HEK293 (cell line): Measurements from ENCODE around the gene GNG12.

Experiments used
- KLF10 ChIP-seq: fragments of 450-650 bp; IDR thresholded peaks from 2 replicates; pipeline ENCODE4 v1.5.1; 2018; ENCODE audit warnings: missing biosample characterization, mild to moderate bottlenecking, missing genetic modification characterization
- TCF7L2 ChIP-seq: IDR thresholded peaks from 2 replicates; pipeline ENCODE4 v1.6.1; 2011; ENCODE audit warnings: low read depth, mild to moderate bottlenecking, inconsistent platforms, low read length, moderate library complexity, borderline replicate concordance
- ZBTB7A ChIP-seq: fragments of 450-650 bp; formaldehyde crosslinking; IDR thresholded peaks from 2 replicates; pipeline ENCODE4 v1.5.1; 2016; ENCODE audit warnings: low read depth, missing biosample characterization, missing genetic modification characterization
- ZNF292 ChIP-seq: fragments of 450-650 bp; formaldehyde crosslinking; IDR thresholded peaks from 2 replicates; pipeline ENCODE4 v1.5.1; 2016; ENCODE audit warnings: low read depth, missing biosample characterization, missing genetic modification characterization, borderline replicate concordance
- ZNF426 ChIP-seq: fragments of 450-650 bp; formaldehyde crosslinking; IDR thresholded peaks from 2 replicates; pipeline ENCODE4 v1.5.1; 2017; ENCODE audit warnings: missing biosample characterization, missing genetic modification characterization, mild to moderate bottlenecking, inconsistent platforms, moderate library complexity
- ZNF701 ChIP-seq: fragments of 450-650 bp; formaldehyde crosslinking; IDR thresholded peaks from 2 replicates; pipeline ENCODE4 v1.5.1; 2016; ENCODE audit warnings: missing biosample characterization, missing genetic modification characterization
- ZSCAN16 ChIP-seq: fragments of 450-650 bp; formaldehyde crosslinking; IDR thresholded peaks from 2 replicates; pipeline ENCODE4 v1.5.1; 2016; ENCODE audit warnings: missing biosample characterization, missing genetic modification characterization
- TF ChIP-seq, protein P1 (sequence below): fragments of 450-650 bp; formaldehyde crosslinking; IDR thresholded peaks from 2 replicates; pipeline ENCODE4 v1.5.1; 2017; ENCODE audit warnings: missing biosample characterization, missing genetic modification characterization
- TF ChIP-seq, protein P2 (sequence below): fragments of 450-650 bp; formaldehyde crosslinking; IDR thresholded peaks from 2 replicates; pipeline ENCODE4 v1.5.1; 2016; ENCODE audit warnings: missing biosample characterization, missing genetic modification characterization
- TF ChIP-seq, protein P3 (sequence below): fragments of 450-650 bp; formaldehyde crosslinking; IDR thresholded peaks from 2 replicates; pipeline ENCODE4 v1.5.1; 2016; ENCODE audit warnings: missing biosample characterization, missing genetic modification characterization

DNA sequence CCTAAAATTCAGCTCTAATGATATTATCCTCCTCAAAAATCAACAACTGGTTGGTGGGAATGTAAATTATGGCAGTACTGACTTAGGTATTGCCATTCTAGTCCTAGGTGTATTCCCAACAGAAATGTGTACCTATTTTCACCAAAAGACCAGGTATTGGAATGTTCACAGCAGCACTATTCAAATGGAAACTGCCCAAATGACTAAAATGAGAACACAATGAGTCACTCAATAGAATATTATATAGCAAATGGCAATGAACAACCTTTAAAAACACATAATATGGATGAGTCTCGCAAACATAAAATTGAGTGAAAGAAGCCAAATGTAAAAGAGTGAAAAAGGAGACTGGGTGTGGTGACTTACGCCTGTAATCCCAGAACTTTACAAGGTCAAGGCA is 103.4 kb downstream of the GNG12 start:
- TF ChIP-seq, protein P1, sequence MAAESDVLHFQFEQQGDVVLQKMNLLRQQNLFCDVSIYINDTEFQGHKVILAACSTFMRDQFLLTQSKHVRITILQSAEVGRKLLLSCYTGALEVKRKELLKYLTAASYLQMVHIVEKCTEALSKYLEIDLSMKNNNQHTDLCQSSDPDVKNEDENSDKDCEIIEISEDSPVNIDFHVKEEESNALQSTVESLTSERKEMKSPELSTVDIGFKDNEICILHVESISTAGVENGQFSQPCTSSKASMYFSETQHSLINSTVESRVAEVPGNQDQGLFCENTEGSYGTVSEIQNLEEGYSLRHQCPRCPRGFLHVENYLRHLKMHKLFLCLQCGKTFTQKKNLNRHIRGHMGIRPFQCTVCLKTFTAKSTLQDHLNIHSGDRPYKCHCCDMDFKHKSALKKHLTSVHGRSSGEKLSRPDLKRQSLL (tag by site-specific recombination) = no peak
- TF ChIP-seq, protein P2, sequence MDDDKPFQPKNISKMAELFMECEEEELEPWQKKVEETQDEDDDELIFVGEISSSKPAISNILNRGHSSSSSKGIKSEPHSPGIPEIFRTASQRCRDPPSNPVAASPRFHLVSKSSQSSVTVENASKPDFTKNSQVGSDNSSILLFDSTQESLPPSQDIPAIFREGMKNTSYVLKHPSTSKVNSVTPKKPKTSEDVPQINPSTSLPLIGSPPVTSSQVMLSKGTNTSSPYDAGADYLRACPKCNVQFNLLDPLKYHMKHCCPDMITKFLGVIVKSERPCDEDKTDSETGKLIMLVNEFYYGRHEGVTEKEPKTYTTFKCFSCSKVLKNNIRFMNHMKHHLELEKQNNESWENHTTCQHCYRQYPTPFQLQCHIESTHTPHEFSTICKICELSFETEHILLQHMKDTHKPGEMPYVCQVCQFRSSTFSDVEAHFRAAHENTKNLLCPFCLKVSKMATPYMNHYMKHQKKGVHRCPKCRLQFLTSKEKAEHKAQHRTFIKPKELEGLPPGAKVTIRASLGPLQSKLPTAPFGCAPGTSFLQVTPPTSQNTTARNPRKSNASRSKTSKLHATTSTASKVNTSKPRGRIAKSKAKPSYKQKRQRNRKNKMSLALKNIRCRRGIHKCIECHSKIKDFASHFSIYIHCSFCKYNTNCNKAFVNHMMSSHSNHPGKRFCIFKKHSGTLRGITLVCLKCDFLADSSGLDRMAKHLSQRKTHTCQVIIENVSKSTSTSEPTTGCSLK (tag by site-specific recombination) = no peak
- TF ChIP-seq TCF7L2 (no peak), ZNF426 (tag by site-specific recombination) (no peak), ZNF701 (no peak), ZBTB7A (tag by site-specific recombination) (no peak), ZNF292 (tag by site-specific recombination) (no peak), KLF10 (tag by site-specific recombination) (no peak), ZSCAN16 (no peak)
- TF ChIP-seq, protein P3, sequence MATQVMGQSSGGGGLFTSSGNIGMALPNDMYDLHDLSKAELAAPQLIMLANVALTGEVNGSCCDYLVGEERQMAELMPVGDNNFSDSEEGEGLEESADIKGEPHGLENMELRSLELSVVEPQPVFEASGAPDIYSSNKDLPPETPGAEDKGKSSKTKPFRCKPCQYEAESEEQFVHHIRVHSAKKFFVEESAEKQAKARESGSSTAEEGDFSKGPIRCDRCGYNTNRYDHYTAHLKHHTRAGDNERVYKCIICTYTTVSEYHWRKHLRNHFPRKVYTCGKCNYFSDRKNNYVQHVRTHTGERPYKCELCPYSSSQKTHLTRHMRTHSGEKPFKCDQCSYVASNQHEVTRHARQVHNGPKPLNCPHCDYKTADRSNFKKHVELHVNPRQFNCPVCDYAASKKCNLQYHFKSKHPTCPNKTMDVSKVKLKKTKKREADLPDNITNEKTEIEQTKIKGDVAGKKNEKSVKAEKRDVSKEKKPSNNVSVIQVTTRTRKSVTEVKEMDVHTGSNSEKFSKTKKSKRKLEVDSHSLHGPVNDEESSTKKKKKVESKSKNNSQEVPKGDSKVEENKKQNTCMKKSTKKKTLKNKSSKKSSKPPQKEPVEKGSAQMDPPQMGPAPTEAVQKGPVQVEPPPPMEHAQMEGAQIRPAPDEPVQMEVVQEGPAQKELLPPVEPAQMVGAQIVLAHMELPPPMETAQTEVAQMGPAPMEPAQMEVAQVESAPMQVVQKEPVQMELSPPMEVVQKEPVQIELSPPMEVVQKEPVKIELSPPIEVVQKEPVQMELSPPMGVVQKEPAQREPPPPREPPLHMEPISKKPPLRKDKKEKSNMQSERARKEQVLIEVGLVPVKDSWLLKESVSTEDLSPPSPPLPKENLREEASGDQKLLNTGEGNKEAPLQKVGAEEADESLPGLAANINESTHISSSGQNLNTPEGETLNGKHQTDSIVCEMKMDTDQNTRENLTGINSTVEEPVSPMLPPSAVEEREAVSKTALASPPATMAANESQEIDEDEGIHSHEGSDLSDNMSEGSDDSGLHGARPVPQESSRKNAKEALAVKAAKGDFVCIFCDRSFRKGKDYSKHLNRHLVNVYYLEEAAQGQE (tag by site-specific recombination) = no peak
